GM21529 (cell line): ENCODE data around the gene KIF16B.

Source experiments
- ATAC-seq: cut with Tn5 transposase; IDR thresholded peaks from one replicate; pipeline ENCODE4 v1.9.1; 2021; ENCODE audit not compliant: unreplicated experiment

KIF16B gene

DNA sequence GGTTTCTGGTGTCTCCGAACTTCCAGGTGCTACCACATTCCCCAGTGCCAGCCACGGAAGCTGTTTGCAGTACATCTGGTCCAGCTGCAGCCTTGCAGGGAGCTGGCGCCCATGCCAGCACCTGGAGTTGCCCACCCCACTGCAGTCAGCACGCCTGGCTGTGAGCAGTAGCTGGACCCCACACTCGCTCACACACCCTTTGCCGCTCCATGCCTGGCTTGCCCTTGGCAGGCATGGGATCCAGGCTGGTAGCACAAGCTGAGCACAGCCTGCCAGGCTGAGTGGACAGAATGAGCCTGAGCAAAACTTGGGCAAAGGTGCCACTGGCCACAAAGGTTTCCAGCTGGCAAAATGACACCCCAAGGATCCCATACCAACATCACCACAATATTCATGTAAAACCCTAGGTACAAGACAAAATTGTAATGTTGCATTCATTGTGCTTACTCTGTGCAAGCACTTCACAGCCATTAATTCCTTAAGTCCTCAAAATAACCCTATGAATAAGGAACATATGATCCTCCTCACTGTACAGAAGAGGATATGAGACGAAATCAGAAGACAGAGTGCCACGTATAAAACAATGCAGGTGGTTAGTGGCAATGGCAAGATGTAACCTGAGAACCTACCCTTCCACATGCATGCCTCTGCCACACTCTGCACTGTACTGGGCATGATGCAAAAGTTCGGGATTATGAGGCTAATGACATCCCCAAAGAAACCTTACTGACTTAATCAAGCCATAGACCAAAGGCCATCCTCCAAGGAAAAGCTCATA, 18.3 kb downstream of the KIF16B start:
- ATAC-seq = no peak

DNA sequence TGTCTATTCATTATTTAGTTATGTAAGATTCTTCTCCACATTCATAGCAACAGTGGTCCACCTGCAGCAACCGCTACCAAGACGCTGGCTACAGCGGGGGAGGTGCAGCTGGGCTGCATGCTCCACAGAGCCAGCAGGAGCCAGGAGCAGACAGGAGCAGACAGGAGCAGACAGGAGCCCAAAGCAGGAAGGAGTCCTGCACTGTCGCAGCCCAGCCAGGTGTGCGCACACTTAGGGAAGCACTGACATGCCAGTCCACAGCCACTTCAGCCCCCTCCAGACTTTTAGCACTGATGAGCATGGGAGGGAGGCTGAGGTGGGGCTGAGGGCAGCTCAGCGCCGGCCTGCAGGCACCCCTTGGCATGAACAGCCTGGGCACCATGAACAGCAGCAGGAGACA, 19.6 kb downstream of the KIF16B start:
- ATAC-seq = no peak

GRCh38 chr20:16553101-16553500, 20.1 kb downstream of the KIF16B start:
- no peak for ATAC-seq

DNA sequence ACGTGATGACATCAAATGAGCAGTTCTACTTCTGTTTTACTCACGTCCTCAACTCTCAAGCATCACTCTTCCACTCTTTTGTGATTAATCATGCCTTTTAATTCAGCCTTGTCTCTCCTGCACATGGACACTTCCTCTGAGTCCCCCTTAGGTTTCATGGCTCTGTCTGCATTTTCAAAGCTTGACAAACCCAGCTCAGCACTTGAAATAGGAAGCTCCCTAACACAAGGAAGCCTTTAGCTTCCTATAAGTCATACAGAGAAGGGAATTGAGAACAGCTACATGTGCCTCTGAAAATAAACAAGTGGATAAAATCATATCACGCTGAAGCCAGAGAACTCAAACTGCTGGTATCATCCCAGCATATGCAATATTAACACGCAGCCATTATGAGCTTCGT, 21.2 kb downstream of the KIF16B start:
- no peak for ATAC-seq

- ATAC-seq = no peak
These were observed 21.6 kb downstream of the KIF16B start for GRCh38 chr20:16551607-16552006.

GRCh38 chr20:16548068-16548672, 25.1 kb downstream of the KIF16B start:
- no peak for ATAC-seq

- ATAC-seq = no peak
These were observed 28.3 kb downstream of the KIF16B start for GRCh38 chr20:16544949-16545348.

DNA sequence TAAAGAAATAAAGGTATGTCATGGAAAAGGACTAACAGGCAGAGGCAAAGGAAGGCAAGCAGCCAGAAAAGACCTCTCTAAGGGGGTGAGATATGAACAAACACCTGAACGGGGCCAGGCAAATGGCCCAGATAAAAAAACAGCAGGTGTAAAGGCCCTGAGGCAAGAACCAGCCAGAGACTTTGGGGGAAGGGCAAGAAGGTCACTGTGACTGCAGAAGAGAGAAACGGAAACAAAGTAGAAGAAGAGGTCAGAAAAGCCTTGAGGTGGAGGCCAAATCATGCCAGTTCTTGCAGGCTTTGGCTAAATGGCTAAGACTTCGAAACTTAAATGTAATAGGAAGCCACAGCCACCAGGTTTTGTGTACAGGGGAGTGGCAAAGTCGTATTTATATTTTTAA, 30.8 kb downstream of the KIF16B start:
- ATAC-seq = no peak

- no peak for ATAC-seq
These were observed 31.4 kb downstream of the KIF16B start for GRCh38 chr20:16541878-16542277.

- ATAC-seq = no peak
These were observed 32.0 kb downstream of the KIF16B start for GRCh38 chr20:16541226-16541625.

DNA sequence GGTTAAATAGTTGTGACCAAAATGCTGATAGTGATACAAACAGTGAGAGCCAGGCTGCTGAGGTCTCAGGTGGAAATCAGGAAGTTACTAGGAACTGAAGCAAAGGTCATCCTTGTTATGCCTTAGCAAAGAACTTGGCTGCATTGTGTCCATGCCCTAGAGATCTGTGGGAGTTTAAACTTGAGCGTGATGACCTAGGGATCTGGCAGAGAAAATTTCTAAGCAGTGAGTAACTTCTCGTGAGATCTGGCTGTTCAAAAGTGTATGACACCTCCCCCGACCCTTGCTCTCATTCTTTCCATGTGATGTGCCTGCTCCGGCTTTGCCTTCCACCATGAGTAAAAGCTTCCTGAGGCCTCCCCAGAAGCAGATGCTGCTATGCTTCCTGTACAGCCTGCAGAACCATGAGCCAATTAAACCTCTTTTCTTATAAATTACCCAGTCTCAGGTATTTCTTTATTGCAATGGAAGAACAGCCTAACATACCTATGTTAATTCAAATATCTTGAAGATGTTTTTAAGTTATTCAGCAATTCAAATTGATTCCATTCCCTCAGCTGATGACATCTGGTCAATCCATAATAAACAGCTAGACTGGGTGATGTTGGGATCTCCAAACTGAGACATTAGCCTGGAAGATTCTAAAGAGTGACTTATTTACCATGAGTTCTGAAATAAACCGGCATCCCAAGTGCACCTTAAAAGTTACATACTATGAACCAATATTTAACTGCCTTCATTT, 33.8 kb downstream of the KIF16B start:
- no peak for ATAC-seq

- no peak for ATAC-seq
These were observed 34.5 kb downstream of the KIF16B start for GRCh38 chr20:16538779-16539178.

DNA sequence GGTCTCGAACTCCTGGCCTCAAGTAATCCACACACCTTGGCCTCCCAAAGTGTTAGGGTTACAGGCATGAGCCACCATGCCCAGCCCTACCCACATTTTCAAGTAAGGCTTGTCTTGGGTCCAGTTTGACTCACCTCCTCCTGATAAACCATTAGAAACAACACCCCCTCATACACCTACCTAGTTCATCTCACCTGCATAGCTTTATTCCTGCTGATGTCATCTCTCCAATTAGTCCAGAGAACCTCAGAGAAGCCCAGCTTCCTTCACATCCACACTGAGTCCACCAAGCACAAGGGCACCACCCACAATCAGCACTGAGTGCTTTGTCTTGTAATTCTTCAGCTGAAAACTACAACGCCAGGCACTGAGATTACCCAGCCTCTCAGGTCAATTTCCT, 35.3 kb downstream of the KIF16B start:
- no peak for ATAC-seq

DNA sequence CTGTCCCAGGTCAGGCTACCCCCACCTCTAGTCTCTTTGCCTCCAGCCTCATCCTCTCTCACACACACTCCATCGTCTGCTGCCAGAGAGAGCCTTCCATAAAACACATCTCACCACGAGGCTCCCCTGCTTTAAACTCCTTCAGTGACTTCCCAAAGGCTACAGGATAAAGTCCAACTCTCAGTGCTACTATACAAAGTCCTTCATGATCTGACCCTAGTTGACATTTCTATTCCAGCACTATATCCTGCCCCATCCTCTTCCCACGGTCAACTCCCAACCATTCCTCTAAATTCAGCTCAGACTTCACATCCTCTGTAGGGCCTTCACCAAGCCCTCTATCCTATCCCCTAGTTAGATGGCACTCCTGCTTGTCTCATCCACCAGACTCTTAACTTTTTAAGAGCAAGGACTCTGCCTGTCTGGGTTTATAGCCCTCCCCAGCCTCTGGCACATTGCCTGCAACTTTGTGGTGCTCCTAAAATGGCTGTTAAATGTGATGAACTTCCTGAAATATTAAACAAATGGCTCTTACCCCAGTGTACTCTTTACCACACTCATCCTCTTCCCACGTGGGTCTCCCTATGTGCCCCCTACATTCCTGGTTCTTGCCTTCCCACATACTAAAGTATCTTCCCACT, 36.1 kb downstream of the KIF16B start:
- ATAC-seq = no peak

DNA sequence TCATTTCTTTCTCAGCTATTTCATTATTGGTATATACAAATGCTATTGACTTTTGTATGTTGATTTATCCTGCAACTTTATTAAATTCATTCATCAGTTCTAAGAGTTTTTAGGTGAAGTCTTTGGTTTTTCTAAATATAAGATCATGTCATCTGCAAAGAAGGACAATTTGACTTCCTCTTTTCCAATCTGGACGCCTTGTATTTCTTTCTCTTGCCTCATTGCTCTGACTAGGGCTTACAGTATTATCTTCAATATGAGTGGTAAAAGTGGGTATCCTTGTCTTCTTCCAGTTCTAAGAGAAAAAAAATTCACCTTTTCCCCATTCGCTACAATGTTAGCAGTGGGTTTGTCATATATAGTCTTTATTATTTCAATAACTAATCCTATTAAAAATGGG, 38.0 kb downstream of the KIF16B start:
- no peak for ATAC-seq

GRCh38 chr20:16533502-16533901, 39.7 kb downstream of the KIF16B start:
- no peak for ATAC-seq

GRCh38 chr20:16531485-16531884, 41.8 kb downstream of the KIF16B start:
- ATAC-seq = no peak

- ATAC-seq = no peak
These were observed 43.0 kb downstream of the KIF16B start for GRCh38 chr20:16530201-16530681.

- no peak for ATAC-seq
These were observed 45.2 kb downstream of the KIF16B start for GRCh38 chr20:16528078-16528477.

- ATAC-seq = no peak
These were observed 45.8 kb downstream of the KIF16B start for GRCh38 chr20:16527438-16527837.
